HEK293T (cell line): ENCODE measurements around the gene TMEM31.

Experiments
- CTCF ChIA-PET: fragments of 350-600 bp; formaldehyde crosslinking; extraction: SDS; loops from one replicate; lab custom pipeline; 2021; ENCODE audit warnings: antibody characterized with exemption, inconsistent platforms; lab: Yijun Ruan, JAX
- POLR2A ChIA-PET: fragments of 350-600 bp; formaldehyde crosslinking; extraction: SDS; loops from one replicate; lab custom pipeline; 2020; ENCODE audit warnings: antibody characterized with exemption, inconsistent platforms; lab: Yijun Ruan, JAX
- DNase-seq: peaks from one replicate; pipeline ENCODE4 v3.0.0; 2012; ENCODE audit warnings: mixed read lengths; ENCODE audit errors: extremely low spot score
- ARNT ChIP-seq: fragments of 450-650 bp; IDR thresholded peaks from 2 replicates; pipeline ENCODE4 v1.6.1; 2017; ENCODE audit warnings: mild to moderate bottlenecking
- BHLHE40 ChIP-seq: fragments of 450-650 bp; IDR thresholded peaks from 2 replicates; pipeline ENCODE4 v1.6.1; 2016; ENCODE audit warnings: mild to moderate bottlenecking, moderate library complexity, borderline replicate concordance
- CTBP1 ChIP-seq: fragments of 450-650 bp; IDR thresholded peaks from 2 replicates; pipeline ENCODE4 v1.6.1; 2016; ENCODE audit warnings: borderline replicate concordance
- ELF4 ChIP-seq: fragments of 450-650 bp; IDR thresholded peaks from 2 replicates; pipeline ENCODE4 v1.6.1; 2017; ENCODE audit warnings: antibody characterized with exemption
- FOXA1 ChIP-seq: fragments of 450-650 bp; IDR thresholded peaks from 2 replicates; pipeline ENCODE4 v1.6.1; 2016; ENCODE audit warnings: mild to moderate bottlenecking
- FOXK2 ChIP-seq: fragments of 450-650 bp; IDR thresholded peaks from 2 replicates; pipeline ENCODE4 v1.6.1; 2016; ENCODE audit warnings: mild to moderate bottlenecking
- FOXM1 ChIP-seq: fragments of 450-650 bp; IDR thresholded peaks from 2 replicates; pipeline ENCODE4 v1.6.1; 2017; ENCODE audit warnings: mild to moderate bottlenecking, borderline replicate concordance
- HDGF ChIP-seq: fragments of 450-650 bp; IDR thresholded peaks from 2 replicates; pipeline ENCODE4 v1.6.1; 2017; ENCODE audit warnings: antibody characterized with exemption, borderline replicate concordance
- L3MBTL2 ChIP-seq: fragments of 450-650 bp; conservative IDR thresholded peaks from 2 replicates; pipeline ENCODE4 v1.6.1; 2016; ENCODE audit warnings: mild to moderate bottlenecking
- LEF1 ChIP-seq: fragments of 450-650 bp; IDR thresholded peaks from 2 replicates; pipeline ENCODE4 v1.6.1; 2017; ENCODE audit warnings: mild to moderate bottlenecking, borderline replicate concordance
- NFRKB ChIP-seq: fragments of 450-650 bp; IDR thresholded peaks from 2 replicates; pipeline ENCODE4 v1.6.1; 2016; ENCODE audit warnings: mild to moderate bottlenecking, moderate library complexity
- SP1 ChIP-seq: fragments of 450-650 bp; IDR thresholded peaks from 2 replicates; pipeline ENCODE4 v1.6.1; 2017
- SUZ12 ChIP-seq: fragments of 450-650 bp; IDR thresholded peaks from 2 replicates; pipeline ENCODE4 v1.6.1; 2016; ENCODE audit warnings: mild to moderate bottlenecking
- TARDBP ChIP-seq: fragments of 450-650 bp; IDR thresholded peaks from 2 replicates; pipeline ENCODE4 v1.6.1; 2016
- ZNF384 ChIP-seq: fragments of 450-650 bp; IDR thresholded peaks from 2 replicates; pipeline ENCODE4 v1.6.1; 2016
- TF ChIP-seq, protein P1 (sequence below): fragments of 450-650 bp; IDR thresholded peaks from 2 replicates; pipeline ENCODE4 v1.6.1; 2016

TMEM31 gene

GRCh38 chrX:103674531-103675454, 35.9 kb upstream of the TMEM31 start:
- ChIA-PET POLR2A (interaction anchor here (1.0 to 1.4 kb wide), 2 partner anchors 46 to 142 kb away, joined by 3 read pairs; partner anchors contain the start of gene TCEAL1), CTCF (no interaction called here)
- no peak for TF ChIP-seq BHLHE40
- no peak for DNase-seq

DNA sequence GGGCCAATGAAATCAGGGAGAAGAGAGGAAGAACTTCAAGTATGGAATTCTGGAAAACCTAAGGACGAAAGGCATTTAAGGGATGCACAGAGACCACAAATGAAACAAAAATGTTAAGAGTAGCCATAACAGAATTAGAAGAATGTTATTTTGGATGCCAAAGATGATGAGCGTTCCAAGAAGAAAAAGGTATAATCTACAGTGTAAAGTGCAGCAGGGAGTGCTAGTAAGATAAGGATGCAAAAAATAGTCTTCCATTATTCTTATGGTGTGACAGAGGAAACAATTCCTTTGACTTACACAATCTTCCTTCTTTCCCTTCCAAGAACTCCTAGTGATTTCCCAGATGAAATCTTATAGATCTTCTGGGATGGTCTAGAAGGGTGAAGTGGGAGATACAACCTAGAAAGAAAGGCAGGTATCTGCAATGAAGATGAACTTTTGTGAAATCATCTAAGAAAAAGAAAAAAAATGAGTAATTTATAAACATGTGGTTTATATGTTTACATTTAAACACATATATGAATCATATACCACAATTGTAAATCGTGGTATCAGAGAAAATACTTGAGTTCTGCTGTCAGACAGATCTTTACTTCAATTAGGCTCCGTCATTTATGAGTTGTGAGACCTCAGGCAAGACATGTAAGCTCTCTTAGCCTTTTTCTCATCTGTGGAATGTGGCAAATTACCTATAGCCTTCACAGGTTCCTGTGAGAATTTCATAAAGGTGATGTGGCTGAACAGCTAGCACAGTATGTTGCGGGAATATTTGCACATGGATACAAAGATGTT, 32.3 kb upstream of the TMEM31 start:
- POLR2A ChIA-PET: interaction anchor here (0.8 kb wide), 1 partner anchor 145 kb away, joined by 3 read pairs; no protein-coding TSS in a partner anchor
- DNase-seq: no peak
- no peak for TF ChIP-seq FOXM1
- no peak for TF ChIP-seq ARNT
- TF ChIP-seq FOXA1: no peak
- TF ChIP-seq SP1: no peak
- no peak for TF ChIP-seq TARDBP
- no peak for TF ChIP-seq HDGF
- CTCF ChIA-PET: no interaction called here

DNA sequence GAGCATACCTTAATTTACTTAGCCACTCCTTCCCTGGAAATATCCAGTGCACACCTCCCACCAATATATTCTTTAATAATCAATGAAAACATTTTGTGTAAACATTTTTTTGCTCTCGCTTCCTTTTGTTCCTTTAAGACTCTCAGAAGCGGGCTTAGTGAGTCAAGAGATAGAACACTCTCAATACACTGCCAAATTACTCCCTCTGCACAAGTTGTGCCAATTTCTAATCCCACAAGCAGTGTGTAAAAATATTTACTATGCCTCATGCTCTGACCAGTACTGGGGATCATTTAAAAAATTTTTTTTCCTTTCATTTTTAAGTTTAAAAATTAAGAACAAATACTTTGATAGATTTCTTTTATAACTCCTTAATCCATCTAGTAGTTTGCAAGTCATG, 29.3 kb upstream of the TMEM31 start:
- no peak for TF ChIP-seq BHLHE40
- no peak for TF ChIP-seq ELF4
- TF ChIP-seq HDGF: no peak
- TF ChIP-seq LEF1: no peak
- TF ChIP-seq L3MBTL2: no peak
- TF ChIP-seq ZNF384: no peak
- TF ChIP-seq FOXM1: no peak
- TF ChIP-seq TARDBP: no peak
- TF ChIP-seq SUZ12: no peak
- no peak for TF ChIP-seq FOXK2
- no peak for TF ChIP-seq SP1
- ChIA-PET POLR2A (no interaction called here), CTCF (no interaction called here)
- DNase-seq: no peak

GRCh38 chrX:103685396-103685795, 25.3 kb upstream of the TMEM31 start:
- POLR2A ChIA-PET: interaction anchor here (0.8 to 3.1 kb wide), 8 partner anchors 22 to 156 kb away, joined by 3 to 39 read pairs (median 5); partner anchors contain the start of gene TCEAL1
- CTCF ChIA-PET: interaction anchor here (1.1 to 1.5 kb wide), 2 partner anchors 27 to 55 kb away, joined by 4 to 7 read pairs; no protein-coding TSS in a partner anchor
- no peak for DNase-seq
- TF ChIP-seq SP1: no peak
- TF ChIP-seq L3MBTL2: no peak
- no peak for TF ChIP-seq FOXM1
- no peak for TF ChIP-seq TARDBP
- TF ChIP-seq FOXA1: no peak
- no peak for TF ChIP-seq ARNT
- no peak for TF ChIP-seq CTBP1
- no peak for TF ChIP-seq BHLHE40
- TF ChIP-seq ELF4: no peak
- TF ChIP-seq NFRKB: no peak
- no peak for TF ChIP-seq ZNF384
- no peak for TF ChIP-seq SUZ12
- TF ChIP-seq LEF1: no peak
- TF ChIP-seq, protein P1, sequence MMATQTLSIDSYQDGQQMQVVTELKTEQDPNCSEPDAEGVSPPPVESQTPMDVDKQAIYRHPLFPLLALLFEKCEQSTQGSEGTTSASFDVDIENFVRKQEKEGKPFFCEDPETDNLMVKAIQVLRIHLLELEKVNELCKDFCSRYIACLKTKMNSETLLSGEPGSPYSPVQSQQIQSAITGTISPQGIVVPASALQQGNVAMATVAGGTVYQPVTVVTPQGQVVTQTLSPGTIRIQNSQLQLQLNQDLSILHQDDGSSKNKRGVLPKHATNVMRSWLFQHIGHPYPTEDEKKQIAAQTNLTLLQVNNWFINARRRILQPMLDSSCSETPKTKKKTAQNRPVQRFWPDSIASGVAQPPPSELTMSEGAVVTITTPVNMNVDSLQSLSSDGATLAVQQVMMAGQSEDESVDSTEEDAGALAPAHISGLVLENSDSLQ: no peak
- TF ChIP-seq FOXK2: no peak
- TF ChIP-seq HDGF: no peak

- POLR2A ChIA-PET: interaction anchor here (0.6 to 3.1 kb wide), 15 partner anchors 19 to 148 kb away, joined by 3 to 39 read pairs (median 4); partner anchors contain the start of genes RAB9B and TCEAL1
- TF ChIP-seq FOXK2 (no peak), FOXM1 (peak; percentile 62; the same call in 1 of the 2 replicates), ZNF384 (no peak), LEF1 (no peak), HDGF (no peak), ELF4 (peak; percentile 78), TARDBP (no peak), NFRKB (peak; percentile 87), ARNT (no peak), L3MBTL2 (no peak), CTBP1 (0 out of 2 replicates have a peak, but pooled peaks have one; percentile 44), BHLHE40 (no peak), FOXA1 (no peak), SP1 (no peak), SUZ12 (no peak)
- TF ChIP-seq, protein P1: peak; percentile 96
- CTCF ChIA-PET: interaction anchor here (0.6 to 1.1 kb wide), 5 partner anchors 26 to 177 kb away, joined by 3 to 10 read pairs (median 4); no protein-coding TSS in a partner anchor
- peak; percentile 91 for DNase-seq
Observed at GRCh38 chrX:103686199-103687072, 24.3 kb upstream of the TMEM31 start, which contains the start of gene MORF4L2. TSS of gene MORF4L2 (minus strand) at chrX:103686699. CDS start at chrX:103677027, 9,672 bp downstream.
